NCI-H2227 (cell line): ENCODE measurements around the gene TRERF1.

Experiments used
- DNase-seq: peaks from one replicate; lab custom pipeline; 2025; ENCODE audit not compliant: unreplicated experiment; lab: John Stamatoyannopoulos, UW

The TRERF1 gene

GRCh38 chr6:42278131-42278853 is 173.4 kb downstream of the TRERF1 start:
- DNase-seq: no peak

- DNase-seq: no peak
Observed at GRCh38 chr6:42276034-42276890, 175.5 kb downstream of the TRERF1 start.

- DNase-seq: no peak
Observed at GRCh38 chr6:42275376-42276033, 176.2 kb downstream of the TRERF1 start.

DNA sequence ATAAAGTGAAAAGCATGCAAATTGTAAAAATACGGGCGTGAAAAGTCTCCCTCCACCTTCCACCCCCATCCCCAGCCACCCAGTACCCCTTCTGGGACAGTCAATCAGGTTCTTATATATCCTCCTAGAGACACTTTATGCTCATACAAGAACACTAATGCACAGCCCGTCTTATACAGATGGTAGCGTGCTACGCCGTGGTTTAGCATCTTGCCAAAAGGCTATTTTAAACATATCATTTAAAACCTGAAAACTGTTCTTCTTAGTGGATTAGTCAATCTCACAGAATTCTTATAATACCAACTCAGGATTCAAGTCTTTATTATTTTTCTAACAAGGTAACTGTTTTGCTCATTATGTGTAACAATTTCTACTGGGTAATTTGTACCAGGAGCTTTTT is 176.8 kb downstream of the TRERF1 start:
- DNase-seq: no peak

DNA sequence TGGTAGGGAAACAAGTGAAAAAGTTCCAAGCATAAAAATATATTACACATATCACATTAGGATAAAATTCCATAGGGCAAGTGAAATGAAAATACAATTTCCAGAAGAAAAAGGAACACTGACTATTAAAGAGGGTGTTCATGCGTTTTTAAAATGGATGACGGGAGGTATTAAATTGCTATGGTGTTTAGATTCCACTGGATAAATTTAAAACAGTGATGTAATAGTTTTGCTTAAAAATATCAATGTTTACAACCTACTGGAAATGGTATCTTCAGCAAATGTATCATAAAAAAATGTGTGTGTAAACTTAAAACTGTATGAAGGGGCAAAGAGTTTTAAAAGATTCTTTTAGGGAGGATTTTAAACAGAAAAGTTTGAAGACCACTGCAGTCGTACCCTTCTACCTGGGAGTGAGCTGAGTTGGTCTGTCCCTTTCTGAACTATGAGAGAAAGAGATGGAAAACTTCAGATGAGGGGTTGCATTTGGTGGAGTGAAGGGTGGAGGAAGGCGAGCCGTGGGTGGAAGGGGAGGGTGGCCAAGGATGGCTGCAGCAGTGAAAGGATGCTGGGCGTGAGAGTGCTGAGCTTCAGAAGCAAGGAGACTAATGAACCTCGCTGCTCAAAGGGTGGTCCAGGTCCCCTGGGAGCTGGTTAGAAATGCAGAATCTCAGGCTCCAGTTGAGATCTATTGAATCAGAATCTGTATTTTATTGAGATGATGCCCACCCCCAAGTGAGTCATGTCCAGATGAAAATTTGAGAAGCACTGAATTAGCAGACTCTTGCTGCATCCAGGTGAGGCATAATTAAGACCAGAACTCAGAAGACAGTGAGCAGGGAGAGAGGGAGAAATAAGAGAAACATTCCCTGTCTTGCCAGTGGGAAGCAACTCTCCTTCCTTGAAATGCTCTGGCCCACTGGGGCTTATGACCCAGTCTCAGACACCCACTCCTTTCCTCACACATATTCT is 179.6 kb downstream of the TRERF1 start:
- DNase-seq: no peak

DNA sequence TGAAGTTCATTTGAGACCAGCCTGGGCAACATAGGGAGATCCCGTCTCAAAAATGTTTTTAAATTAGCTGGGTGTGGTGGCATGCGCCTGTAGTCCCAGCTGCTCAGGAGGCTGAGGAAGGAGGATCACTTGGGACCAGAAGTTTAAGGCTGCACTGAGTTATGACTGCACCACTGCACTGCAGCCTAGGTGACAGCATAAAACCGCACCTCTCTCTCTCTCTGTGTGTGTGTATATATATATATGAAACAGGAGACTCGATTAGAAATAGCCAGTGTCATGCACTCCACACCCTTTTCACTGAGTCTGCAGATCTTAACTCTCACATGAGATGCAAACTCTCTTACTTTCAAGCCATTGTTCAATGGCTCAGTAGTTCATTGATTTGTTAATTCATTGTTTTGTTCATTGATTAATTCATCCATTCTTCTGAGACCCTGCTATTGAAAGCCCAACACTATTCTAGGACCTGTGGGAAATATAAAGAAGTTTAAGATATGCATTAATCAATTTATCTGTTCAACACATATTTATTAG is 181.7 kb downstream of the TRERF1 start:
- no peak for DNase-seq

DNA sequence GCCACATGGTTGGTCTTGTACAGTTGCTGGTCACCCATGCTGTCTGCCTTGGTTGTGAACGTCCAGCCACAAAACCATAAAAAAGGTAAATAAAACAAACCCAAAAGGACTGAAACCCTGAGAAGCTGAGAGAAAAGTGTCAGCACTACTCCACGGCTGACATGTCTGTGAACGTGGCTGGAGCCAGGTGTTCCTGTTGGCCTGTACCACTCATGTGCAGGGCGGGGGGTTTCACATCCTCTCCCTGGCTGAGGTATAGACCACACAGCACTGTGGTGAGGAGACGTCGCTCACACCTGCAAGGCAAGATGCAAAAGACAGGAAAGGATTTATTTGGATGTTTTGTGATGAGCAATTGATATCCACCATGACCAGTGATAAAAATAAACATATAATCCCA is 182.2 kb downstream of the TRERF1 start:
- no peak for DNase-seq

- no peak for DNase-seq
Observed at GRCh38 chr6:42268835-42269204, 182.9 kb downstream of the TRERF1 start.

DNA sequence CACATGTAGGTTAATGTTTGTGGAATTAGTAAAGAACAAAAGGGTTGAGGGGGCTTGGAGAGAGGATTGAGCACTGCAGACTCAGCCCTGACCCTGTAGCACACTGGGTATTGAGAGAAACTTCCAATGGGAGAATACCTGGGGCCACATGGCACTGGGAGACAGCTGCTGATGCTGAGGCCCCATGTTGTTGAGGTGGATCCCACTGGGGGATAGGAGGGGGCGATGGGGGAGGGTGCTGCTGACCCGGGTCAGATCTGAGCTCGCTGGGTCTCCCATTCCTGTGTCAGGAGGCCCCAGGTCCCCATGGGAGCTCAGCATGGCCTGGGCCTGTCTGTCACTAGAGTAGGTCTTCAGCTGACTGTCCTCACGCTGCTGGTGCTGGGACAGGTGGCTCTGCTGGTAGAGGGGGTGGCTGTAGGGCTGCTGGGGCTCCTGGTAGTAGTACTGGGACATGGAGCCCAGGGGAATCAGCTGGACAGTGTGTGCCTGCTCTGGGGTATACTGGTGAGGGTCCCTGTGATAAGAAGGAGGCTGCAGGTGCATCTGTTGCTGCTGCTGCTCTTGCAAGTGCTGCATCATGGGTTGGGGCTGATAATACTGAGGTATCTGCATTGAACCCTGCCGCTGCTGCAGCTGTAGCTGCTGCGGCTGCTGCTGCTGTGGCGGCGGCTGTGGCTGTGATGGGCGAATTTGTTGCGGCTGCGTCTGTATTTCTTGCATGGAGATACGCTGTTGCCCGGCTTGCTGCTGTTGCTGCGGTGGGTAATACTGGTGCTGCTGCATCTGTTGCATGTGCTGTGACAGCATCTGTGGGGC is 183.5 kb downstream of the TRERF1 start:
- DNase-seq: no peak

DNA sequence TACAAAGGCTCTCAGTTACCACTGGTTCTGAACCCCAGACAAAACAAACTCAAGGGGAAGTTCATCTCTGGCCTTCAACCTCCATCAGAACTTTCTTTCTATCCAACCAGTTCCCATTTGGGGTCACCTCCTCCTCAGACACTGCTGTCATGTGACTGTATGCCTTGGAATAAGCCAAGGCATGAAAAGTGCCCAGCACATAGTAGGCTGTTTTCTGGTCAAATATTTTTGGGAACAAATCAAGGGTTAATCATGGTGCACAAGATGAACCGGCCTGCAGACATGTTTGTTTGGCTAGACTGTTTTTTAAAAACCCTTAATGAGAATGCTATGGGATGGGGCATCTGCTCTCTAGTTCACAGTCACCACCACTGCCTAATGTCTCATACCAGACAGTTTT is 185.2 kb downstream of the TRERF1 start:
- no peak for DNase-seq

- no peak for DNase-seq
Observed at GRCh38 chr6:42264852-42265390, 186.8 kb downstream of the TRERF1 start.

GRCh38 chr6:42264162-42264851 is 187.4 kb downstream of the TRERF1 start:
- no peak for DNase-seq

GRCh38 chr6:42263165-42263728 is 188.5 kb downstream of the TRERF1 start:
- no peak for DNase-seq

GRCh38 chr6:42260972-42261371 is 190.8 kb downstream of the TRERF1 start:
- no peak for DNase-seq

DNA sequence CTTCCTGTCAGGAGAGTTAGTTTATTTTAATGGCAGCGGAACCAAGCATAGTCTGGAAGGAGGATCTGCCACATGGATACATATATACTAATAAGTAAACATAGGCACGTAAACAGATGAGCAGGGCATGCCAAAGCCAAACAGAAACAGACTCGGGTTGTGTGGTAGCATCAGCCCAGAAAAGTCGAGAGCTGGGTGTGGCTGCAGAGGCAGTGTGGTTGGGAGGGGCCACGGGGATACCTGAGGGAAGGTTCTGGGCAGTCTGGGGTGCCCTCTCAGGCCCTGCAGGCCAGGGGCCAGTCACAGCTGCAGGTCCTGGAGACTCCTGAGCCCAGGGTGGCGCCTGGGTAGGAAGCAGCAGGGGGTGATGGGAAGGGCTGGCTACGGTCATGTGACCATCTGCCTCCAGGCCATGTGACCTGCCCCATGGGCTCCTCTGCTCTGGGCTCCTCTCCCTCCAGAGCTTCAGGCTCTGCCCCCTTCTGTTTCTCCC is 191.3 kb downstream of the TRERF1 start:
- no peak for DNase-seq

DNA sequence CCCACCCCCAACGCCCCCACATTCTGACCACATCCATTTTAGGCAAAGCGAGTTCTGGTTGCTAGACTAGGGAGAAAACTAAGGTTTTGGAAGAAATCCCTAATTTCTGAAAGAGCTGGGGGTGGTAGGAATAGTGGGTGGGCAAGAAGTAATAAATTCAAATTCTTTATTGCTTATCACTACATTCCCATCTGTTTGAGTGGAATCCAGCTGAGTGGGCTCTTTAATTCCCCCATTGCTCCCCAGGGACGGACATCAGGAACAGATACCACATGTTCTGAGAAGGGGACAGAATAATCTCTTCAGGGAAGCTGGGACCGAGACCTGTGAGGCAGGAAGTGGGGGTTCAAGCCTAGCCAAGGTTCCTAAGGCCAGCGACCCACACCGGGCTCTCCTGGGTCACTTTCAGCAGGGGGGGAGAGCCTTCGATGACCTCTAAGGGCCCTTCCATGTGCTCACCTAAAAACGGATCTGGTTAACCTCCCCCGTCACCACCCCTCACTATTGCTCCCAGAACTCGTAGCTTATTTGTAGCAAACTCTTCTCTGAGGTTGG is 191.8 kb downstream of the TRERF1 start:
- no peak for DNase-seq

GRCh38 chr6:42259286-42259685 is 192.4 kb downstream of the TRERF1 start:
- no peak for DNase-seq

DNA sequence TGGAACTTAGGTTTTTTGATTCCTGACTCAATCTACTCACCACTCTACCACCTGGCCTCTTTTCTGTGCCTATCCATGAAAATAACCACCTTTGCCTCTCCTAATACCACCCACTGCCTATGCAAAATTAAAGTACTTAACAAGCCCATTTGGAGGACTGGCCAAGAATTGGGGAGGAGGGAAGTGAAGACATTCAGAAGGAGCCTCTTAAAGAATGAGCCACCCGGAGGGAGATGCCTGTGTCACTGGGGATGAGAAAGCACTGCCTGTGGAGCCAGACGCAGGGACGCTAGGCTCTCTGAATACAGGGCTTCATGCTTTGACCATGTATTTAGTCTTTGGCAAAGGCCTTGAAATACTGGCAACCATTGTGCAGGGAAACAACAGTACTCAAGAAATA is 194.1 kb downstream of the TRERF1 start:
- no peak for DNase-seq
